NCI-H345 treated with DMSO at 0.1 percent for 48 hours (cell line): ENCODE results near the gene S100A9.

Experiments
- DNase-seq: peaks from one replicate; lab custom pipeline; 2025; ENCODE audit not compliant: unreplicated experiment; lab: John Stamatoyannopoulos, UW

Gene S100A9

GRCh38 chr1:153386500-153386901 is 28.8 kb downstream of the S100A9 start:
- DNase-seq = no peak

- no peak for DNase-seq
These were observed 29.3 kb downstream of the S100A9 start for GRCh38 chr1:153387001-153387400.

GRCh38 chr1:153387785-153388184 is 30.1 kb downstream of the S100A9 start:
- no peak for DNase-seq

- DNase-seq = no peak
These were observed 31.7 kb downstream of the S100A9 start for GRCh38 chr1:153389401-153389800.

GRCh38 chr1:153389973-153390879 is 32.6 kb downstream of the S100A9 start:
- no peak for DNase-seq

GRCh38 chr1:153390938-153391710 is 33.5 kb downstream of the S100A9 start, which contains the start of gene S100A8:
Gene S100A8 (minus strand): TSS chr1:153391073. CDS start chr1:153390535, 538 bp downstream.
- peak; percentile 30 for DNase-seq

GRCh38 chr1:153392258-153392657 is 34.6 kb downstream of the S100A9 start:
- DNase-seq = no peak

GRCh38 chr1:153392822-153393221 is 35.2 kb downstream of the S100A9 start:
- DNase-seq = no peak

GRCh38 chr1:153393926-153394325 is 36.3 kb downstream of the S100A9 start:
- no peak for DNase-seq

GRCh38 chr1:153394391-153394790 is 36.7 kb downstream of the S100A9 start:
- no peak for DNase-seq

- DNase-seq = no peak
These were observed 37.6 kb downstream of the S100A9 start for GRCh38 chr1:153395136-153395685.

- DNase-seq = no peak
These were observed 38.1 kb downstream of the S100A9 start for GRCh38 chr1:153395776-153396175.

GRCh38 chr1:153396461-153396860 is 38.8 kb downstream of the S100A9 start:
- no peak for DNase-seq

- DNase-seq = no peak
These were observed 39.6 kb downstream of the S100A9 start for GRCh38 chr1:153397051-153397923.

- no peak for DNase-seq
These were observed 40.4 kb downstream of the S100A9 start for GRCh38 chr1:153397924-153398651.

GRCh38 chr1:153399401-153400055 is 41.9 kb downstream of the S100A9 start:
- DNase-seq = no peak

- DNase-seq = peak; percentile 29
These were observed 42.6 kb downstream of the S100A9 start for GRCh38 chr1:153400244-153400643.

- DNase-seq = no peak
These were observed 43.8 kb downstream of the S100A9 start for GRCh38 chr1:153401461-153401860.

GRCh38 chr1:153402226-153402625 is 44.6 kb downstream of the S100A9 start:
- no peak for DNase-seq
